ENCODE data around the gene ANO3. TPM values are rescaled to one million over a fixed set of nuclear protein-coding genes. Genes with fewer than 3 reads are reported as not detected.
"Not testable (repeated sequence)": the region's sequence is repeated elsewhere in the genome, so short reads cannot be mapped to it uniquely, and the experiment has no call there.

Gene ANO3
- total RNA-seq, 1 donor from 2014 or later, result not detected

- DNase-seq (ENCODE audit: low read depth), result no peak
- no peak for TF ChIP-seq CTCF (conservative IDR thresholded peaks at IDR 0.05; ENCODE audit: low read depth, low read length)
- H3K4me3 ChIP-seq (ENCODE audit: low read depth, low read length), result no peak overlapping the region
Measured at GRCh38 chr11:26587073-26587472, 255.1 kb downstream of the ANO3 start.

- TF ChIP-seq CTCF (conservative IDR thresholded peaks at IDR 0.05; ENCODE audit: low read depth, low read length), result no peak
- no peak overlapping the region for H3K4me3 ChIP-seq (ENCODE audit: low read depth, low read length)
- no peak for DNase-seq (ENCODE audit: low read depth)
Measured at GRCh38 chr11:26593691-26594090, 261.8 kb downstream of the ANO3 start.

- DNase-seq (ENCODE audit: low read depth), result not testable (repeated sequence)
Measured at GRCh38 chr11:26595207-26595865, 263.4 kb downstream of the ANO3 start.

GRCh38 chr11:26597049-26597689, 265.2 kb downstream of the ANO3 start:
- not testable (repeated sequence) for H3K4me3 ChIP-seq (ENCODE audit: low read depth, low read length); DNase-seq (ENCODE audit: low read depth)

More at GRCh38 chr11:26595207-26595865, 263.4 kb downstream of the ANO3 start:
- H3K4me3 ChIP-seq (ENCODE audit: low read depth, low read length), result not testable (repeated sequence)

- DNase-seq (ENCODE audit: low read depth), result no peak
- no peak overlapping the region for H3K4me3 ChIP-seq (ENCODE audit: low read depth, low read length)
- no peak for TF ChIP-seq CTCF (conservative IDR thresholded peaks at IDR 0.05; ENCODE audit: low read depth, low read length)
Measured at GRCh38 chr11:26597899-26598298, 266.0 kb downstream of the ANO3 start.

GRCh38 chr11:26599425-26599824, 267.5 kb downstream of the ANO3 start:
- H3K4me3 ChIP-seq (ENCODE audit: low read depth, low read length), result no peak overlapping the region
- no peak for DNase-seq (ENCODE audit: low read depth)
- TF ChIP-seq CTCF (conservative IDR thresholded peaks at IDR 0.05; ENCODE audit: low read depth, low read length), result no peak

- no peak overlapping the region for H3K4me3 ChIP-seq (ENCODE audit: low read depth, low read length)
- TF ChIP-seq CTCF (conservative IDR thresholded peaks at IDR 0.05; ENCODE audit: low read depth, low read length), result no peak
- DNase-seq (ENCODE audit: low read depth), result no peak
Measured at GRCh38 chr11:26599876-26600434, 268.0 kb downstream of the ANO3 start.
